HG02678 (cell line): ENCODE measurements around the gene NOLC1.

ENCODE experiments used
- ATAC-seq: cut with Tn5 transposase; IDR thresholded peaks from one replicate; pipeline ENCODE4 v1.9.1; 2021; ENCODE audit warnings: mild to moderate bottlenecking, moderate library complexity; ENCODE audit not compliant: unreplicated experiment

The NOLC1 gene

GRCh38 chr10:102200751-102201640 lies 48.8 kb downstream of the NOLC1 start:
- ATAC-seq, result no peak

DNA sequence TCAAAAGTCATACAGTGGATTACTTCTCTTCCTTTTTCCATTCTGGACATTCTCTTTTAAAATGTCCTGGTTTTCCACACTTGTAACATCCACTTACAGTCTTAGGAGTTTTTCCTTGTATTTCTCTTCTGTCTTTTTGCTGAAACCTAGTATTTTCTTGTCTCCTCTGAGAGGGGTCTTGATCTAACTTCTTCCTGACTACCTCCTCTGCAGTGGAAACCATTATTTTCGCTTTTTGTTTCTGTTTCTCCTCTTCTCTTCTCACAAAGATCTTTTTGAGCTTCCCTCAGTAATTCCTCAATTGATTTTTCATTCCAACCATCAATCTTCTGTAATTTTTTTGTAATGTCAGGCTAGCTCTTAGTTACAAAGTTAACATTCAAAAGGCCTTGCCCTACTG lies 50.2 kb downstream of the NOLC1 start:
- no peak for ATAC-seq

GRCh38 chr10:102208311-102209035 lies 56.3 kb downstream of the NOLC1 start:
- ATAC-seq, result no peak

- ATAC-seq, result no peak
These were observed 59.6 kb downstream of the NOLC1 start for GRCh38 chr10:102211615-102212299.
